Cerebellar nuclear complex (tissue), 1 donor: ENCODE data around the gene TEAD4.
A peak's percentile ranks its signal among the peaks of the same experiment; 100 is the strongest.

ENCODE experiments used
- DNase-seq, 2 experiments: peaks; one replicate each; lab custom pipeline; 2025; lab: John Stamatoyannopoulos, UW

The TEAD4 gene

GRCh38 chr12:2959192-2959504 is at the start of gene TEAD4:
TSS of gene TEAD4 (plus strand) at chr12:2959397.
- no peak for DNase-seq

GRCh38 chr12:2912216-2912575 is 47.0 kb upstream of the TEAD4 start:
- no peak for DNase-seq

GRCh38 chr12:2919249-2919648 is 39.9 kb upstream of the TEAD4 start:
- no peak for DNase-seq

- DNase-seq, result no peak
Measured at GRCh38 chr12:2922329-2922728, 36.9 kb upstream of the TEAD4 start.

- no peak for DNase-seq
Measured at GRCh38 chr12:2923057-2923456, 36.1 kb upstream of the TEAD4 start.

DNA sequence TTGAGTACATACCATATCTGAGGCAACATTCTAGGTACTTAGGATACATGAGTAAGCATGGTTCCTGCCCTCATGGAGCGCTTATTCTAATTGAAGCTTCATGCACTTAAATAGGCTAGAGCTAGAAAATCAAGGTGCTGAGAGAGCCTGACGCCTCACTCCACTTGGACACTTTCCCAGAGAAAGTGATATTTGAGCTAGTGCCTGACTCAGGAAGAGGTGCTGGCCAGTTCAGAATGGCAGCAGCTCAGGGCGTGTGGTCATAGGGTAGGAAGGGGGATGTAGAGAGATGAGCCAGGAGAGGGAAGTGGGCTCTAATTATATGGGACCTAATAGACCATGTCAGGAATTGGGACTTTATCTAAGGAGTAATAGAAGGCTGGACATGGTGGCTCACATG is 35.2 kb upstream of the TEAD4 start:
- DNase-seq, result no peak

- DNase-seq, result no peak
Measured at GRCh38 chr12:2925322-2925995, 33.7 kb upstream of the TEAD4 start.

GRCh38 chr12:2930865-2931264 is 28.3 kb upstream of the TEAD4 start:
- no peak for DNase-seq

GRCh38 chr12:2933586-2933985 is 25.6 kb upstream of the TEAD4 start:
- DNase-seq, result no peak

GRCh38 chr12:2934371-2934770 is 24.8 kb upstream of the TEAD4 start:
- DNase-seq, result no peak

- no peak for DNase-seq
Measured at GRCh38 chr12:2936301-2936700, 22.9 kb upstream of the TEAD4 start.

DNA sequence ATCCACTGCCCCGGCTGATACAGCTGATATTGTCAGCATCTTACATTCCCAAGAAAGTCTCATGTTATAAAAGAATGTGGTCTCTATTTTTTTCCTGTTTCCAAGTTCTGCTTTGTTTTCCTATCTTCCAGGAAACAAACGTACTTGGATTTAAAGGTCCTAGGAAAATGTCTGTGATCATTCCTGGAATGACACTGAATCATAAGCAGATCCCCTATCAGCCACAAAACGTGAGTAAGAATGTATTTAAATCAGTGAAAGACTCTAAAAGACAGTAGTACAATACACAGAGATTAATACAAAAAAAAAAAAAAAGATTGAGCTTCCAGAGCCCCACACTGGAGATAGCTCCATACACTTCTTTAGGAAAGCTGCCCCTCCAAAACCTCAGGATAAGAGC is 21.7 kb upstream of the TEAD4 start:
- DNase-seq, result no peak

- no peak for DNase-seq
Measured at GRCh38 chr12:2939191-2939590, 20.0 kb upstream of the TEAD4 start.

- DNase-seq, result no peak
Measured at GRCh38 chr12:2940564-2940963, 18.6 kb upstream of the TEAD4 start.

DNA sequence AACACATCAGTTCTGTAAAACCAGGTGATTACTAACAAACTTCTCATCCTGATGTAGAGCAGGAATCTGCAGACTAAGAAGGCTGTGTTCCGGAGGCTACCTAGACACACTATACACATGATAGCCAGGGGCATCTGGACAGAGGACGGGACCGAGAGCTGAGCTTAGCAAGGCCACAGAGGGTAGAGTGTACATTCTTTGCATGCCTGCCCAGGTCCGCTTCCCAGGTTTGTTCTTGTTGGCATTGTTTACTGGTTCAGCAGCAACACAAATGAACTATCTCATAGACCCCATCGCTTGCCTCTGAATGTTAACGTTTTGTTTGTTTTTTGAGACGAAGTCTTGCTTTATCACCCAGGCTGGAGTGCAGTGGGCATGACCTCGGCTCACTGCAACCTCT is 17.7 kb upstream of the TEAD4 start:
- DNase-seq, result no peak

DNA sequence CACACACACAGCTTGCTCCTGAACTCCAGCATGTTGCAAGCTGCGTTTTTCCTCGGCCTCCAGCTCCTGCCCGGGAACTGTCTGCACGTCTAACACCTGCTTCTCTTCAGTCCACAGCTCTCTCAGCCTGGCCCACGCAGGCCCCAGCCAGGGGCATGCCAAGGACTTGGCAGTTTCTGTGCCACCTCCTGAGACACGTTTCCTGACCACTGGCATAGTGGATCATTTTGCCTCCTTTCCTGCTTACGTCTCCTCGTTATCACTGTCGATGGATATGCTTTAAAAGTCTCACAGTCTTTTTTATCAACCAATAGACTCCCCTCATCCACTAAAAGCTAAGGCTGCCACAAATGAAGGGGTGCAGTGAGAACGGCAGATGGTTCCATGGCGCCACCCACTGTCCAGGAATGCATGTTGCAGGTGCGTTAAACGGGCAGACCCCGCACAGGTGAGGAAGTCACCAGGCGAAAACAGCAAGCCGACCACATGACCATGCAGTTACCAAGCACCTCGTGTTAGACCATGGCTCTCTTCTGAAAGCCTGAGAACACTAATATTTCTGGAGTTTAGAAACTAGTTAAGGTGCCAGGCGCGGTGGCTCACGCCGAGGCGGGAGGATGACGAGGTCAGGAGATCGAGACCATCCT is 14.7 kb upstream of the TEAD4 start:
- peak in 1 of 2 experiments; percentile 70 for DNase-seq

DNA sequence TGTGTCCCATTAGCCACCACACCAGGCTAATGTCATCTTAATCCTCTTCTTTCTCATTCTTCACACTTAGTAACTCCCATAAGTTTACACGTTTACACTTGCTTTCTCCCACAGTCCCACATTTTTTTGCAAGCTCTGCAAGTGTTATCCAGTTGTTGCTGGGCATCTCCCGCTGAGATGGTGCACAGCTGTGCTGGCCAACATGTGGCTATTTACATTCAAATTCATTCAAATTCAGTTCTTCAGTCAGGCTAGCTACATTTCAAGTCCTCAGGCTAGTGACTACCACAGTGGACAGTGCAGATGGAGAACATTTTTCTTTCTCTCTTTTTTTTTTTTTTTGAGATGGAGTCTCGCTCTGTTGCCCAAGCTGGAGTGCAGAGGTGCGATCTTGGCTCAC is 9.8 kb upstream of the TEAD4 start:
- DNase-seq, result no peak

GRCh38 chr12:2955888-2956287 is 3.3 kb upstream of the TEAD4 start:
- DNase-seq, result no peak

- no peak for DNase-seq
Measured at GRCh38 chr12:2957816-2958431, 1.3 kb upstream of the TEAD4 start.

- no peak for DNase-seq
Measured at GRCh38 chr12:2958432-2959191, 585 bp upstream of the TEAD4 start.

DNA sequence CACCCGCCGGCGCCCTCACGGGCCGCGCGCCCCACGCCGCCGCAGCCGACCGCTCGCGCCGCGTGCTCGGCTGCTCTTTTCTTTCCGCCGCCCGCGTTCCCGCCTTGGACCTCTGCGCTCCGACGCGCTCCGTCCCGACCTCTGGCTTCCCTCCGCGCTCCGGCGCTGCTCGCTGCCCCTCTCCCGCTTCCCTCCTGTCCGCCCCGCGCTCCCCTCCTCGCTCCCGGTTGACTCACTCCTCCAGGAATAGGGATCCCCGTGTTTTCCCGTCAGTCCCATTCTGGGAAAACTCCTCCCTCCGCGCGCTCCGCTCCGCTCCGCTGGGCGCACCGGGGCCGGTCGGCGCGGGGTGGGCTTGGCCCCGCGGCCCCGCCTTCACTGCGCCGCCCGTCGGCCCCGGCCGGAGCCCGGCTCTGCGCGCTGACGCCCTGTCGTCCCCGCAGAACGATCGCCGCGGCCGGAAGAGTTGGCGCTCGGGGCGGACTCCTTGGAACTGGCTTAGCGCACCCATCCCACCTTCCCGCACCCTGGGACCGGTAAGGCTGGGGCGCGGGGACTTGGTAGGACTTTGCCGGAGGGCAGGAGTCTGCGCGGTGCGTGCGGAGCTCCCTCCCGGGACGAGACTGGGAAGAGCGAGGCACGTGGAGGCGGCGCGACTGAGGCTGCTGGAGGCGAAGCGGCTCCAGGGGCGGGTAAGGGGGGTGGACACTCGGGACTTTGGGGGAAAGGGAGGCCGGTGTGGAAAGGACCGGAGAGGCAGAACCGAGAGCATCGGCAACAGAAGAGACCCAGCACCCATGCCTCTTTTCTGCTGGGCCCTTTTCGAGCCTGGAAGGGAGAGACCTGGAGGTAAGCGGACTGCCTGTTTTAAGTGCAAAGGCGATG is 550 bp downstream of the TEAD4 start:
- DNase-seq, result no peak

DNA sequence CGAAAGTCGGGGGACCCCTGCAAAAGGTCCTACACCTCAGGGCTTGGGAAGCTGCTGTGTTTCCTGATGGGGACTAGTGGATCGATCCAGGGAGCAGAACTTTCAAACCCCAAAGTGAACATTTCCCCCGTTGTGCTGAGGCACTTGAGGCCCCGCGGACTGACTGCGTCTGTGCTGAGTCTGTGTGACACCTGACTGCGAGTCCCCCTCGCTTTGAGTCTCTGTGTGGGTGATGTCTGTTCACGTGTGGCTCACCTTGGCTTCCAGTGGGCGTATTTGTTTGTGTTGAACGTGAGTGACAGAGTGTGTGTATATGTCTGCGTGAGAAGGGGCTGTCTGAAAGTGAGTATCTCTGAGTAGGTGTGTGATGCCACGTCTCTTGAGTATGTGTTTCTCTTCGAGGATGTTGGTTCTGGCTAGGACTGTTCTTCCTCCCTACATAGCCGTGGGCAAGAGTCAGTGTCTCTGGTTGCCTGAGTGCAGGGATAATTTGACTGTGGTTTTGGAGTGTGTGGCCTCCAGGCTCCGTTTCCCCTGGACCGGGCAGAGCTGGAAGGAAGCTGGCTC is 1.3 kb downstream of the TEAD4 start:
- no peak for DNase-seq
